Retinal pigment epithelial cell (primary cell): ENCODE measurements around the gene SYT1.

Experiments used
- DNase-seq: peaks from one replicate; pipeline ENCODE4 v3.0.0-alpha.2; 2010; ENCODE audit warnings: low read depth
- H3K4me3 ChIP-seq: 2 replicates; pipeline ENCODE4 v1.5.1; 2011; ENCODE audit warnings: mild to moderate bottlenecking, low read length, control low read depth, moderate library complexity
- CTCF ChIP-seq: conservative IDR thresholded peaks from 2 replicates; pipeline ENCODE4 v1.5.1; 2011; ENCODE audit warnings: low read depth, low read length, control low read depth, inconsistent platforms

SYT1 gene

GRCh38 chr12:79086541-79087296 is 222.1 kb downstream of the SYT1 start:
- TF ChIP-seq CTCF: no peak
- DNase-seq: peak; percentile 45
- no peak overlapping the region for H3K4me3 ChIP-seq

GRCh38 chr12:79098530-79098929 is 234.0 kb downstream of the SYT1 start:
- no peak for TF ChIP-seq CTCF
- no peak for DNase-seq
- no peak overlapping the region for H3K4me3 ChIP-seq

DNA sequence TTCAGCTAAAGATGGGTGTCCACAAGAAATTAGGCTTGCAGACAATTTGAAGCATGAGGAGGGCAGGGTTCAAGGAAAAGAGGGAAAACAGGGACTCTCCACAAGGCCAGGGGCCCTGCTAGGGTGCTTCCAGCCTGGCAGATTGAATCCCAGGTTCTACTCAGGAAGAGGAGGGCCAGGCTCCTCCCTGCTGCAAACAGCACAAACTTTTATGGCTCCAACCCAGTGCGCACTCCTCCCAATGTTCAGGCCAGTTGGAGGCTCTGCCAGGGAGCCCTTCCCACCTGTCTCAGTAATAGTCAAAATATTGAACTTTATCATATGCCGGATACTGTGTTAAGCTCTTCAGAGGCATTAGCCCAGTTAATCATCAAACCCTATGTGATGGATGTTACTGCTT is 244.4 kb downstream of the SYT1 start:
- TF ChIP-seq CTCF: no peak
- H3K4me3 ChIP-seq: no peak overlapping the region
- no peak for DNase-seq

DNA sequence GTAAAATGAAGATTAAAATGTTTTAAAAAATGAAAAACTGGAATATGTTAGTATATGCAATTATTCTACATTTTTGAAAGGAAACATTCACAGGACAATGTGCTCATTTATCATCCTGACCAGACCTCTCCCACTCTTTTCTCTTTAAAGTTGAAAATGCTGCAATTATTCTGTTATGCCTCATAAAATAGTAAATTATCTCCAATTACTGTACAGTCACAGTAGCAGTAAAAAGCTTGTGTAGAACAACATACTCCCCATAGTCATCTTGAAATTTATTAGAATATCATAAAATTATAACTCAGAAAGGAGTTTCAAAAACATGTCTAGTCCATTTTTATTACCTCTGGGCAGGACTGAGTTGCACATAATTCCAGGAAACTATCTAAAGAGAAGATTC is 250.3 kb downstream of the SYT1 start:
- no peak for TF ChIP-seq CTCF
- H3K4me3 ChIP-seq: no peak overlapping the region
- DNase-seq: no peak

GRCh38 chr12:79115743-79116142 is 251.2 kb downstream of the SYT1 start:
- TF ChIP-seq CTCF: no peak
- no peak overlapping the region for H3K4me3 ChIP-seq
- no peak for DNase-seq

DNA sequence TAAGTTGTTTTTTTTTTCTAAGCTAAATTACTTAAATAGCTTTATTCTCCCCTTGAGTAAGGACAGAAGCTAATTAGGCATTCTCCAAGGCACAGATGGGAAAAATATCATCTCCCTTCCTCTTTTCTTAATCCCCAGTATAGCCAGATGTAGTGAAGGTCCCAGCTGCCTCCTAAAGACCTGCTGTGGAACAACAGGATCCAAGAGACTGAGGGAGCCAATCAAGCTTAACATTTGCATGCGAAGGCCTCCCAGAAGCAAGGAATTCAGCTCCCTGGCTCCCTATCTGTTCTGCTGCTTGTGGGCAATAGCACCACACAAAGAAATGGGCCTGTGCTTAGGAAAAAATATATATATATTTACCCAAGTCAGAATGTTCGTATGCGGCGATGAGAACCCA is 255.2 kb downstream of the SYT1 start:
- no peak for DNase-seq
- TF ChIP-seq CTCF: peak; percentile 15
- no peak overlapping the region for H3K4me3 ChIP-seq

GRCh38 chr12:79121486-79121885 is 256.9 kb downstream of the SYT1 start:
- DNase-seq: no peak
- peak; percentile 59 for TF ChIP-seq CTCF
- H3K4me3 ChIP-seq: no peak overlapping the region
